ENCODE data around the gene CAMK2A. TPM values are rescaled to one million over a fixed set of nuclear protein-coding genes. Genes with fewer than 3 reads are reported as not detected.

The CAMK2A gene
- polyA plus RNA-seq, 2 of the 4 experiments (the other 2 are of a cell fraction) = 0.09 to 0.93 TPM

GRCh38 chr5:150217038-150217437, 72.5 kb downstream of the CAMK2A start:
- DNase-seq (ENCODE audit: low read depth in 1 of 2, low spot score in 1 of 2) (no peak), FAIRE-seq (no peak), ATAC-seq (no peak)
- Histone ChIP-seq H3K27ac (no peak overlapping the region), H3K9me3 (no peaks in the 10 kb centered on the region), H3K4me1 (no peaks in the 10 kb centered on the region), H3K4me3 (no peak overlapping the region), H3K4me2 (no peak overlapping the region)
- 36% methylated on average over 2 of the region's 2 CpGs for WGBS (ENCODE audit: missing lambda C conversion rate)
- TF ChIP-seq RARB (CRISPR knock-in tag; IDR thresholded peaks at IDR 0.05) (no peak), ZSCAN20 (CRISPR knock-in tag; IDR thresholded peaks at IDR 0.05) (no peak), JUN (IDR thresholded peaks at IDR 0.05) (no peak), CEBPB (IDR thresholded peaks at IDR 0.05) (no peak), ELK1 (IDR thresholded peaks at IDR 0.05; ENCODE audit: low read depth, low read length) (no peak), GATA3 (IDR thresholded peaks at IDR 0.05; ENCODE audit: borderline replicate concordance) (no peak), KDM1A (IDR thresholded peaks at IDR 0.05; ENCODE audit: low read depth) (no peak), NR3C1 (IDR thresholded peaks at IDR 0.05) (no peak), CHD4 (IDR thresholded peaks at IDR 0.05; ENCODE audit: borderline replicate concordance) (no peak), JUNB (IDR thresholded peaks at IDR 0.05) (no peak)
- CTCF ChIA-PET = interaction anchor here (0.6 to 8.5 kb wide), 28 partner anchors 10 to 370 kb away, joined by 3 to 140 read pairs (median 6); partner anchors contain the start of gene PDGFRB
- POLR2A ChIA-PET = no interaction called here

- no peak for FAIRE-seq
- DNase-seq (ENCODE audit: low read depth in 1 of 2, low spot score in 1 of 2) = no peak
- no peak for TF ChIP-seq CBX2 (IDR thresholded peaks at IDR 0.05; ENCODE audit: borderline replicate concordance, low read depth)
- TF ChIP-seq CHD4 (IDR thresholded peaks at IDR 0.05; ENCODE audit: borderline replicate concordance) = no peak
- no peak for TF ChIP-seq BCL3 (IDR thresholded peaks at IDR 0.05)
- no peak for TF ChIP-seq JUN (IDR thresholded peaks at IDR 0.05)
- TF ChIP-seq PHF8 (IDR thresholded peaks at IDR 0.05; ENCODE audit: borderline replicate concordance, low read depth) = no peak
- TF ChIP-seq EHMT2 (IDR thresholded peaks at IDR 0.05; ENCODE audit: low read depth) = no peak
- TF ChIP-seq SREBF2 (IDR thresholded peaks at IDR 0.05) = no peak
- TF ChIP-seq ESRRA (IDR thresholded peaks at IDR 0.05; ENCODE audit: borderline replicate concordance, low read length) = no peak
- TF ChIP-seq BHLHE40 (IDR thresholded peaks at IDR 0.05; ENCODE audit: low read depth, low read length) = no peak
- no peak for TF ChIP-seq NPAS2 (CRISPR knock-in tag; IDR thresholded peaks at IDR 0.05; ENCODE audit: borderline replicate concordance)
- H3K9me3 ChIP-seq = no peaks in the 10 kb centered on the region
- H3K27ac ChIP-seq = no peak overlapping the region
- 65% methylated on average over 10 of the region's 10 CpGs for WGBS (ENCODE audit: missing lambda C conversion rate)
- ChIA-PET CTCF (interaction anchor here (1.0 to 8.5 kb wide), 17 partner anchors 9 to 225 kb away, joined by 3 to 140 read pairs (median 4); partner anchors contain the start of gene PDGFRB), POLR2A (no interaction called here)
- no peak overlapping the region for H3K4me2 ChIP-seq
- H3K4me1 ChIP-seq = no peaks in the 10 kb centered on the region
- ATAC-seq = no peak
- H3K4me3 ChIP-seq = no peak overlapping the region
Observed at GRCh38 chr5:150215979-150216944, 73.3 kb downstream of the CAMK2A start.

- Histone ChIP-seq H3K9me3 (no peaks in the 10 kb centered on the region), H3K4me3 (no peak overlapping the region), H3K27ac (no peak overlapping the region), H3K4me2 (no peak overlapping the region), H3K4me1 (no peaks in the 10 kb centered on the region; the same call in 2 of the 3 replicates)
- FAIRE-seq (no peak), ATAC-seq (no peak), DNase-seq (ENCODE audit: low read depth in 1 of 2, low spot score in 1 of 2) (no peak)
- TF ChIP-seq NPAS2 (CRISPR knock-in tag; IDR thresholded peaks at IDR 0.05; ENCODE audit: borderline replicate concordance) = no peak
- TF ChIP-seq KDM5A (IDR thresholded peaks at IDR 0.05) = no peak
- TF ChIP-seq SREBF2 (IDR thresholded peaks at IDR 0.05) = no peak
- TF ChIP-seq ZFP36 (IDR thresholded peaks at IDR 0.05; ENCODE audit: borderline replicate concordance, partially characterized antibody) = no peak
- TF ChIP-seq RNF2 (IDR thresholded peaks at IDR 0.05; ENCODE audit: borderline replicate concordance, low read depth) = no peak
- TF ChIP-seq EHMT2 (IDR thresholded peaks at IDR 0.05; ENCODE audit: low read depth) = no peak
- TF ChIP-seq CBX8 (IDR thresholded peaks at IDR 0.05) = no peak
- TF ChIP-seq FOSL2 (IDR thresholded peaks at IDR 0.05) = no peak
- TF ChIP-seq FOSL2 (CRISPR knock-in tag; IDR thresholded peaks at IDR 0.05) = no peak
- TF ChIP-seq CBX2 (IDR thresholded peaks at IDR 0.05; ENCODE audit: borderline replicate concordance, low read depth) = no peak
- TF ChIP-seq HOXA7 (CRISPR knock-in tag; IDR thresholded peaks at IDR 0.05) = no peak
- no peak for TF ChIP-seq NFE2L2 (conservative IDR thresholded peaks at IDR 0.05; ENCODE audit: low read length)
- TF ChIP-seq HOXB5 (CRISPR knock-in tag; IDR thresholded peaks at IDR 0.05) = no peak
- TF ChIP-seq, protein P1, sequence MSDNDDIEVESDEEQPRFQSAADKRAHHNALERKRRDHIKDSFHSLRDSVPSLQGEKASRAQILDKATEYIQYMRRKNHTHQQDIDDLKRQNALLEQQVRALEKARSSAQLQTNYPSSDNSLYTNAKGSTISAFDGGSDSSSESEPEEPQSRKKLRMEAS (IDR thresholded peaks at IDR 0.05) = no peak
- TF ChIP-seq, protein P2, sequence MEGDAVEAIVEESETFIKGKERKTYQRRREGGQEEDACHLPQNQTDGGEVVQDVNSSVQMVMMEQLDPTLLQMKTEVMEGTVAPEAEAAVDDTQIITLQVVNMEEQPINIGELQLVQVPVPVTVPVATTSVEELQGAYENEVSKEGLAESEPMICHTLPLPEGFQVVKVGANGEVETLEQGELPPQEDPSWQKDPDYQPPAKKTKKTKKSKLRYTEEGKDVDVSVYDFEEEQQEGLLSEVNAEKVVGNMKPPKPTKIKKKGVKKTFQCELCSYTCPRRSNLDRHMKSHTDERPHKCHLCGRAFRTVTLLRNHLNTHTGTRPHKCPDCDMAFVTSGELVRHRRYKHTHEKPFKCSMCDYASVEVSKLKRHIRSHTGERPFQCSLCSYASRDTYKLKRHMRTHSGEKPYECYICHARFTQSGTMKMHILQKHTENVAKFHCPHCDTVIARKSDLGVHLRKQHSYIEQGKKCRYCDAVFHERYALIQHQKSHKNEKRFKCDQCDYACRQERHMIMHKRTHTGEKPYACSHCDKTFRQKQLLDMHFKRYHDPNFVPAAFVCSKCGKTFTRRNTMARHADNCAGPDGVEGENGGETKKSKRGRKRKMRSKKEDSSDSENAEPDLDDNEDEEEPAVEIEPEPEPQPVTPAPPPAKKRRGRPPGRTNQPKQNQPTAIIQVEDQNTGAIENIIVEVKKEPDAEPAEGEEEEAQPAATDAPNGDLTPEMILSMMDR (IDR thresholded peaks at IDR 0.05) = no peak
- ChIA-PET POLR2A (interaction anchor here (0.6 kb wide), 1 partner anchor 16 kb away, joined by 3 read pairs; no protein-coding TSS in a partner anchor), CTCF (interaction anchor here (0.6 to 8.5 kb wide), 11 partner anchors 9 to 363 kb away, joined by 3 to 140 read pairs (median 4); partner anchors contain the start of gene PDGFRB)
- 80% methylated on average over 7 of the region's 7 CpGs for WGBS (ENCODE audit: missing lambda C conversion rate)
Observed at GRCh38 chr5:150214289-150214688, 75.3 kb downstream of the CAMK2A start.

Measured in A549 (cell line).